Nucleus accumbens (tissue), 56 donors: ENCODE measurements around the gene ASIC1.
"Not testable (repeated sequence)": the region's sequence is repeated elsewhere in the genome, so short reads cannot be mapped to it uniquely, and the experiment has no call there.

ENCODE experiments used
- DNase-seq, 56 donors: peaks; one replicate each; lab custom pipeline; 2025; lab: John Stamatoyannopoulos, UW

Gene ASIC1

DNA sequence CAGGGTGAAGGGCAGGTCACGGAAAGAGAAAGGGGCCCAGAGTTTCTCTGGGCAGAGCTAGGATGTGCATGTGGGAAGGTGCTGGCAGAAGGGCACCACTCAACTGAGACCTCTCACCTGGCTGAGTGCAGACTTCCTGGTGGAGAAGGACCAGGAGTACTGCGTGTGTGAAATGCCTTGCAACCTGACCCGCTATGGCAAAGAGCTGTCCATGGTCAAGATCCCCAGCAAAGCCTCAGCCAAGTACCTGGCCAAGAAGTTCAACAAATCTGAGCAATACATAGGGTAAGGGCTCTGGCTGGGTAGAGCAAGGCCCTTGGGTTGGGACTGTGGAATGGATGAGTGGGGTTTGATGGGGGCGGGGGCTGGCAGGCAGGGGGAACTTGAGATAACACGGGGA lies 22.4 kb downstream of the ASIC1 start:
- DNase-seq, result no peak

DNA sequence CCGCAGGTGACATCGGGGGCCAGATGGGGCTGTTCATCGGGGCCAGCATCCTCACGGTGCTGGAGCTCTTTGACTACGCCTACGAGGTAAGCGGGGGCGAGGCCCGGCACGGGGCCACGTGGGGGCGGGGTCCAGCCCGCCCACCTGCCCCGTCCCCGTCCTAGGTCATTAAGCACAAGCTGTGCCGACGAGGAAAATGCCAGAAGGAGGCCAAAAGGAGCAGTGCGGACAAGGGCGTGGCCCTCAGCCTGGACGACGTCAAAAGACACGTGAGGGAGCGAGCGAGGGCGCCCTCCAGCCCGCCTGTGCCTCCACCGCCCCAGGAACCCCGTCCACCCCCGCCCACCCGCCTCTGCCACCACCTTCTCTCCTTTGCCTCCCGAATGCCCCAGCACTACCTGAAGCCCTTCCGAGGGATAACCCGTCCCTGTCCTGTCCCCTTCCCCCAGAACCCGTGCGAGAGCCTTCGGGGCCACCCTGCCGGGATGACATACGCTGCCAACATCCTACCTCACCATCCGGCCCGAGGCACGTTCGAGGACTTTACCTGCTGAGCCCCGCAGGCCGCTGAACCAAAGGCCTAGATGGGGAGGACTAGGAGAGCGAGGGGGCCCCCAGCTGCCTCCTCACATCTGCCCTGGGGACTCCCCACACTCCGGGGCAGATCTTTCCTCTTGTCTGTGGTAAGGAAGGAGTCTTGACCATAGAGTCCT lies 23.9 kb downstream of the ASIC1 start:
- DNase-seq, result no peak

DNA sequence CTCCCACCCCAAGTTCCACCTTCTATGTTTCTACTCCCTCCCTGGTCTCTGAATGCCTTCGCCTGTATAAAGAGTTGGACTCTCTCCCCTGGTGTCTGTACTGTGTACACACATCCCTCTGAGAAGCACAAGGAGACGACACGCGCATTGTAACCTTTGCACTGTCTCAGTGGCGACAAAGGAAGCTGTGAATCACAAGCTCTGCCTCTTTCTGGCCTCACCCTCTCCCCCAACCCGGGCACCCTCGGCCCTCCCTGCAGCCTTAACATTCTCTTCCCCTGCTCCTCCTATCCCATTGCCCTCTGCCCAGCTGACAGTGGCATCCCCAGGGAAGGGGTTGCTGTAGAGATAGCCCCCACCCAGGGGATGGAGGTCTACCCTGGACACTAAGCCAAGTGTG lies 25.2 kb downstream of the ASIC1 start:
- no peak for DNase-seq

DNA sequence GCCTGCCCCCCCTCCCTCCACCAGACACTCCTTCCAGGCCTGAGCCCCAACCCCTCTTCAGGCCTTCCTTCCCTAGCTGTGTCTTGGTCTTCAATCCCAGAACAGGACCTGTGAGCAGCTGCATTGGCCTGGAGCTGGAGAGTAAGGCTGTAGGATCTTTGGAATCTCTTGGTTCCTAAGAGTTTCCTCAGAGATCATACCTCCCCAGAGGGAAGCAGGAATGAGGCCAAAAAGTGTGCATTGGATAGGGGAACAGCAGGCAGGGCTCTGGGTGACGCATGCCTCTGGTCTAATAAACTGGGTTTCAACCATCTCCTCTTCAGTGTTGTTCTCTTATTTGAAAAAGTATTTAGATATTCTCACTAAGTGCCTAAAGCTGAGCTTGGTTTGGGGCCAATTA lies 25.9 kb downstream of the ASIC1 start:
- no peak for DNase-seq

DNA sequence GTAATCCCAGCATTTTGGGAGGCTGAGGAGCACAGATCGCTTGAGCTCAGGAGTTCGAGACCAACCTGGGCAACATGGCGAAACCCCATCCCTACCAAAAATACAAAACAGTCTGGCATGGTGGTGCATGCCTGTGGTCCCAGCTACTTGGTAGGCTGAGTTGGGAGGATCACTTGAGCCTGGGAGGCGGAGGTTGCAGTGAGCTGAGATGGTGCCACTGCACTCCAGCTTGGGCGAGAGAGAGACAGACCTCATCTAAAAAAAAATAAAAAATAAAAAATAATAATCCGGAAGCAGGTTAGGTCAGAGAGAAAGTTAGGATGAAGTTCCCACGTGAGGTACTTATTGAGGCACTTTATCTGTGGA lies 27.0 kb downstream of the ASIC1 start:
- not testable (repeated sequence) for DNase-seq

DNA sequence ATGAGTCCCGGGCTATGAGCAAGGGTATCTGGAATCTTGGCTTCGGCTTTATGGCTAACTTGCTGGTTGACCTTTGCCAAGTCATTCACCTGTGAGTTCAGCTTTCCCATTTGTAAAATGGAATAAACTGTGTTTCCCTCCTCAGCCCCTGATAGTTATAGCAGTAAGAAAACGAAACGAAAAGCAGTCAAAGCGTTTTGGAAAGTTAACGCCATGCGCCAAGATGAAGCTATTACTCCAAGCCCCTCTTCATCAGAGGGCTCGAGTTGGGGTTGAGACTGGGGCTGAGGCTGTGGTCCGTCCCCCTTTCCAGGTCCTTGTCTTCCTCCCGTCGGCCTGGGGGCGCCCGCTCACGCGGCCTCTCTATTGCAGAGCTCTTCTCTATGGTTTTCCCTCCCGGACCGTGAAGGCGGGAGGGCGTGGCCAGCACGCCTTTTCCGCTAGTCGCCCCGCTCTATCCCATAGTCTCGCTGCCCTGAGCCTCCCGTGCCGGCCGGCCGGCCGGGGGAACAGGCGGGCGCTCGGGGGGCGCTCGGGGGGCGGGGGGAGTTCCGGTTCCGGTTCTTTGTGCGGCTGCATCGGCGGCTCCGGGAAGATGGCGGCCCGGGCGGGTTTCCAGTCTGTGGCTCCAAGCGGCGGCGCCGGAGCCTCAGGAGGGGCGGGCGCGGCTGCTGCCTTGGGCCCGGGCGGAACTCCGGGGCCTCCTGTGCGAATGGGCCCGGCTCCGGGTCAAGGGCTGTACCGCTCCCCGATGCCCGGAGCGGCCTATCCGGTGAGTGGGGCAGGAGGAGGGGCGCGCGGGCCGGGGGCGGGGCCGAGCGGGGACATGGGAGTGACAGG lies 27.6 kb downstream of the ASIC1 start, which contains the start of gene SMARCD1:
TSS of gene SMARCD1 (plus strand) at position 568 of the 840 bp plus-strand sequence. CDS start at position 596, 28 bp downstream.
- DNase-seq, result peak; percentile 61 to 96 (median 90)

DNA sequence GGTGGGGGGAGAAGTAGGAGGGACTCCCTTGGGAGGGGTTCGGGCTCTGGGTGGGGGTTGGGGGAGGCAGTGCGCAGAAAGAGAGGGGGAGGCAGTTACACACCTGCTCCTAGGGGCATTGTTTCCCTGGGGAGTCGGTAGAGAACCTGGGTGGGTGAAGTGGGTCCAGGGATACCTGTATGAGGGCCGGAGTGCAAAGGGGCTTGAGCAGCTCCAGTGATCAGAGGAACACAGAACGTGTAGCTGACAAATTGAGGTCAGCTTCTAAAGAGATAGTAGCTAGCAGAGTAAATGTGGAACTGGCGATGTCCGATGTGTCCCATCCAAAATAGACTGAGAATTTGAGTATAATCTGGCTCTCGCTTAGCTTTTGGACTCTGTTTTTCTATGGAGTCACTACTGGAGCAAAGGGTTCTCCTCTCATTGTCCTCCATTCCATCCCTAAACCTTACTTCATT lies 28.2 kb downstream of the ASIC1 start:
- peak in 3 of 56 donors; percentile 61 to 77 (median 63) for DNase-seq

DNA sequence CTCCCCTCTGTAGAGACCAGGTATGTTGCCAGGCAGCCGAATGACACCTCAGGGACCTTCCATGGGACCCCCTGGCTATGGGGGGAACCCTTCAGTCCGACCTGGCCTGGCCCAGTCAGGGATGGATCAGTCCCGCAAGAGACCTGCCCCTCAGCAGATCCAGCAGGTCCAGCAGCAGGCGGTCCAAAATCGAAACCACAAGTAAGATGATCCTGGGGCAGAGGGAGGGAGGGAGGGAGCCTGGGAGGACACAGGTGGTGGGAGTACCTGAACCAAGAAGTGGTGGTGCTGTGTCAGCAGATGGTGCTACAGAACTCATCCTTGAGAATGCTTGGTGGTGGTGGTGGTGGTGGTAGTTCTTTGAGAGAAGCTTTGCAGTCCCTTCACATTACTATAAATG lies 28.8 kb downstream of the ASIC1 start:
- DNase-seq, result no peak

DNA sequence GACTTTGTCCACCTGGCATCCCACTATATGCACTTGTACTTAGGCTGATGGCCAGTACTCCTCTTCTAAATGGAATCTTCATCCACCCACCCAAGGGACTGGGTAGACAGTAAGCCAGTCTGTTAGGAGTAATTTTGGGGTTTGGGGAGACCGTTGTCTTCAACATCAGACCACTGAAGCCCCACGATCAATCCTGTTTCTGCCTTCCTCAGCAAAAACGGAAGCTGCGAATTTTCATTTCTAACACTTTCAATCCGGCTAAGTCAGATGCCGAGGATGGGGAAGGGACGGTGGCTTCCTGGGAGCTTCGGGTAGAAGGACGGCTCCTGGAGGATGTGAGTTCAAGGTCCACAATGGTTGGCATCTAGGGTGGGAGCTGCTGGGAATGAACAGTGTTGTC lies 29.8 kb downstream of the ASIC1 start:
- no peak for DNase-seq

DNA sequence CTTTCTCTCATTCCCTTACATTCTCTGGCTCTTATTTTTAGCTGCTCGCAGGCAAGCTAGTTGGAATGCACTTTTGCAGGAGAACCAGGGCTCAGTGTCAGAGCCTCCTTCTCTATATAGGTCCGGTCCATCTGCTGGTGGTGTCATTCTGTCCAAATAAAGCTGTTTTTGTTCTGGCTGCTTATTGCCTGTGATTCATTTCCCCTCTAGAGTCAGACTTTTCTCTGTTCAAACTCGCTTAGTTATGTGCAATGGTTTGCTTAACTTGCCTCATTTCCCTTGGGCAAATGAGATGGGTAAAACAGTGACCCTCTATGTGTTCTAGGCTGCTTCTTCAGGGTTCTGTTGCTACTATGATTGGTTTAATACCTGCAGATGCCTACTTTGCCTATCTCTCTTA lies 30.6 kb downstream of the ASIC1 start:
- no peak for DNase-seq

DNA sequence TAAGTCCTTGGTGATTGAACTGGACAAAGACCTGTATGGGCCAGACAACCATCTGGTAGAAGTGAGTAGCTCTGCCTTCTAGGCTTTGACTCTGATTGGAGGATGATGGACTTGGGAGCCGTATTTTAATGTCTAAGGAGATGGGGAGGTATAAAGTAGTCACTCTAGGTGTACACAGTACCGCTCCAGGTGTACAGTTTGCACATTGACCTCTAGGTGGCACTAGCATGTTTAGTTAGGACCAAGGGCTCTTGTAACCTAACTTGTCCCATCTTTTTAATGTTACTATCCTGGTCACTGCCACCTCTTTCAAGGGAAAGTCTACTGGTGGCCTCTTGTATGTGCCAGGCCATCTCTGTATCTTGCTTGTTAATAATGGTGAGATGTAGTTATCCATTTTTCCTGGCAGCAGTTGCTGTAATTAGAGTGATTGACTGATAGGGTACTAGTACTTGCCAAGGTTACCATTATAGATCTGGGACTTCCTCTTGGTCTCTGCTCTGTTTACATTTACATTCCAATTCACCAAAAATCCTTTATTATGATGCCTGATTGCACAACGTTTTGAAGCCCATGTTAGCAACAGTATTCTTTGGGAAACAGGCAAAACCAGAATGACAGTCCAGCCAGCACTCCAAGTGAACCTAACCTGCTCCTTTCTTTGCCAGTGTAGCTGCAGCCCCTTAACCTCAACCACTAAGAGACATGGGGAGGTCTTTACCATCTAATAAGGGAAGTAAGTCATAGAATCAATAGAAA lies 31.4 kb downstream of the ASIC1 start:
- DNase-seq, result peak in 19 of 56 donors; percentile 8 to 60 (median 27)

DNA sequence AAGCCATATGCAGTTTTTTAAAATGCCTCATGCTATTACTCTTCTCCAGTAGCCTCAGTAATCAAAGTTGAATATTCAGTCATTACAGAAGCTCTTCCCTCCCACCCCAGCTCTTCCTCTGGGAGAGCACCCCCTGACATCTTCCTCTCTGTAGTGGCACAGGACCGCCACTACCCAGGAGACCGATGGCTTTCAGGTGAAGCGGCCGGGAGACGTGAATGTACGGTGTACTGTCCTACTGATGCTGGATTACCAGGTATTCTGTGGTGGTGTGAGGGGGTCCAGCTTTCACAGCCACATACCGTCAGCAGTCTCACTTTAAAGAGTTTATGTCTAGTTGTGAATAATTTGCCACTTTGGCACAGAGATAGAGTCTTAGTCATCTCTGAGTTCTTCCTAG lies 32.3 kb downstream of the ASIC1 start:
- DNase-seq, result no peak

DNA sequence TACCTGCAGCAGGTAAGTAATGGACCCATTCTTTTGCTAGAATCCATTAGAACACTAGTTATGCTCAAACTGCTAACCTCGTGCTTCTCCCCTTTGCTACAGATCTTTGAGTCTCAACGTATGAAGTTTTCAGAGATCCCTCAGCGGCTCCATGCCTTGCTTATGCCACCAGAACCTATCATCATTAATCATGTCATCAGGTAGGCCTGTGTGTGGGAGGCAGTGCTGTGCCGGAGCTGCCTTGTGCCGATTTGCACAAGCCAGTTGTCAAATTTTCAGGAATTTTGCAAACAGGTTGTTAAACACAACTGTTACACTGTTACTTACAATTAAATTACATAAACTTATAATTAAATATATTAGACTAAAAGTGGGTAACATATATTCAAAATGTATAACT lies 33.0 kb downstream of the ASIC1 start:
- DNase-seq, result peak in 7 of 56 donors; percentile 13 to 63 (median 30)

DNA sequence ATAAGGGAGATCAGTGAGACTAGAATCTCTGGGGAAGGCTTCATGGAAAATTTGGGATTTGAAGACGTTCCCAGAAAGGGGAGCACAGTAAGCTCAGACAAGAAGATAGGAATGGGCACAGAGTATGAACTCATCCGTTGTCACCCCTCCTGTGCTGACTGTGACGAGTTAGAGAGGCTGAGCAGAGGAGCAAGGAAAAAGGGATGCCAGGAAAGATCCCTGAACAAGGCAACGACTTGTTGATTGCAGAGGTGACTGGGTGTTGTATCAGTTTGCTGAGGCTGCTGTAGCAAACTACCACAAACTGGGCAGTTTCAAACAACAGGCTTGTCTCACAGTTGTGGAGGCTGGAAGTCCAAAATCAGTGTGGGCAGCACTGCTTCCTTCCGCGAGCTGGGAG lies 40.6 kb downstream of the ASIC1 start:
- DNase-seq, result no peak

DNA sequence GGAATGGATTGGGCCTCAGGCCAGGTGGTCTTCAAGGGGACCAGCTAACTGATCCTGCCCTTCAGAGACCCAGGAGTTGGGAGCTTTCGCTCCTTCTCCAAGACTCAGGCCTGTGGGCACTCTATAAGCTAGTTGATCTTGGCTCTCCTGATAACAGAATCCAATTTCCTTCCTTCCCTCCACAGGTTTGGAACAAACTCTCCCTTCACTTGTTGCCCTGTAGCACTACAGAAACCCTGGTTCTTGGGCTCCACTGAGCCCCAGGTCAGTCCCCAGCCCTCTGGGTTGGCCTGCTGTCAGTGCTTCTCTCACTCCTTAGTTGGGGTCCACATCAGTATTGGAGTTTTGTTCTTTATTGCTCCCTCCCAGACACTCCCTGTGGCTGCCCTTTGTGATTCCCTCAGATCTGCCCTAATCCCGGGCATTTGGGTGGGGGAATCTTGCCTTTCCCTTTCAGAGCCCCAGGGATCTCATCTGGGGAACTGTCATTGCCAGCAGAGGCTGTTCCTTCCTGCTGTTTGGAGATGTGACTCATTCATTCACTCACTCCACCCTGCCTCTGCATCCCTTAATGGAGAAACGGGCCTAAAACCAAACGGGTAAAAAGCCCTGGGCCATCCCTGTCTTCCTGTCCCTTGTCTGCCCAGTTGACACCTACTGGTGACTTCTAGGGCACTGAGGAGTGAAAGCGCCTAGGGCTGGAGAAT lies 42.1 kb downstream of the ASIC1 start:
- no peak for DNase-seq

DNA sequence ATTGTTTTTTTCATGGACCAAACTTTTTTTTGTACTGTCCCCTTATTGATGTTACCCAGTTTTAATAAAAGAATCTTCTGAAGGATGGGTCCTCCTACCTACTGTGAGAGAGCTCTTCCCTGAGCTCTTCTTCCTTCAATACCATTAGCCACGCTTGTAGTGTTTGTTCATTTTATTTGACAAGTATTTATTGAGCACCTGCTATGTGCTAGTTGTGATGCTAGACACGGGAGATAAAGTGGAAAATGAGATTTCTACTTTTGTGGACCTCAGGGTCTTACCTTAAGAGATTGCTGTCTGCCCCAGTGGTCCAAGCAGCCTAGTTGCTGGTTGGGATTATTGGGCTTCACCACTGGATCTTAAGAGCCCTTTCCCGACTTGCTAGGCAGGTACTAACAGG lies 43.2 kb downstream of the ASIC1 start:
- DNase-seq, result no peak

DNA sequence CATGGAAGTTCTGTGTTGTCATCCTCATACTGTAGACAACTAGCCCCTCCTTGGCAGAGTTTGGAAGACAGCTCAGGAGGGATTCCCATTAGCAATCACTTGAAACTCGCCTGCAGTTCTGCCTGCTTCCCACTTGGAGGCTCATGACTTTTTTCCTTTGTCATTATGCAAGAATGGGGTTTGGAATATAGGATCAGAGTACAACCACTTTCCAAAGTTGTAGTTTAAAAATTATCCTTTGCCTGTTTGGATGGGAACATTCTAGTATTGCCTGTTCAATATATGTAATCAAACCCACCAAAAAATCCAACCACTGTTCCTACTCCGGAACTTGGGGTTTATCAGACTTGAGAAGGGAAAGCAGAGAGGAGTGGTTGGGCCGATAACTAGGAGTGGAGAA lies 44.3 kb downstream of the ASIC1 start:
- DNase-seq, result peak in 4 of 56 donors; percentile 9 to 33 (median 29)

DNA sequence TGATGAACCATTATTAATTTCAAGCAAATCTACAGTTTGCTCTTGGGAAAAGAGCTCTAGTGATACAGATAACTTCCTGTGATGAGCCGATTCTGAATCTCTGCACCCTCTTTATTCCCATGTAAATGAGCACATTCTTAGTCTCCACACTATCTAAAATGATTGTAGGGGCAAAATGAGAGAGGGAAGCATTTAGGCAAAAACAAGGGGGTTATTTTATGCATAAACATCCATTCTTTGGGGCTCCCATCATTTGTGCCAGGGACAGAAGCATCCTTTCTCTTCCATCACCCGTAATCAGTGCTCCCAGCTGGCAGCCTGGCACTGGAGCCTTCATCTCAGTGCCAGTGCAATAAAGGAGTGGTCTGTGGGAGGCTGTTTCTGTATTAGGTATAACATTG lies 44.7 kb downstream of the ASIC1 start:
- peak in 36 of 56 donors; percentile 11 to 73 (median 44) for DNase-seq

DNA sequence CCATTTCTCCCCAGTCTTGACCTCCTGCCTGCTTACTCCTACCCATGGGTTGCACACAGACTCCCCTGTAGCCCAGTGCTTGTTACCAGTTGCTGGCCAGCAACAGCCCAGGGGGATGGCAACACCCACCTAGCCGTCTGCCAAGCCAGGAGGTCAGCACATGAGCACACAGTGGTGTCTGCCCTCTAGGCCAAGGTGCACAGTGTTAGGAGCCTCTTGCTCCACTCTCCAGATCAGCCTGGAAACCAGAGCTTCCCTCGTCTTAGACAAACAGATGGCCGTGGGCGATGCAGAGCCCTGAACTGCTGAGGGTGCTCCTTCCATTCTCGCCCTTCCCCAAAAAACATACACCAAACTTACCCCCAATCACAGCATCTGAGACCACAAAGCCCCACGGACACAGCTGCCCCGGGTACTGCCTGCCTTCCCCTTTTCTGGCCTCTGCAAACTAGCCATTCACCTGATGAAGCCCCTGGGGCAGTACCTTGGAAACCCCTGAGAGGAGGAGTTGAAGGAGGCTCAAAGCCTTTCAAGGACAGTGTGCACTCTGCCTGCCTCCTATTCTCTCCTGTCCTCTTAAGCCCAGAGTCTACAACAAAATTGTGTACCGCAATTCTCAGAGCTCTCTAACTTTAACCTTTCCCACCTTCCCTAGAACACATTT lies 45.4 kb downstream of the ASIC1 start:
- DNase-seq, result peak in 9 of 56 donors; percentile 19 to 69 (median 50)

DNA sequence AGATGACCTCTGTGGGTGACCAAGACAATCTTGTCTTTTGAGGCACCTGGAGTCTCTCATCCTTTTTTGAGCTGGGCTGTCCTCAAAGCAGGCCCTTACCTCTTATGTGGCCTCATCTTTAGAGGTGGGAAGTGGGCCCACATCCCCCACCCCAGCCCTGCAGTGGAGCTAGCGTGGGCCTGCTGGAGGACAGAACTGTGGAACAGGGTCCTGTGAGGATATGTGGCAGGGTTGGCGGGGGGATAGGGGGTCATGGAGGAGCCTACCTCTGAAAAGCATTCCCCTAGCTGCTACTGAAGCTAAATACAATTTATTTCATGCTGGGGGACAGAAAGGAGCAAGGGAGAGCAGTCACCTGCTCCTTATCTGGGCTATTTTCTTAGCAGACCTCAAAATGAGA lies 46.0 kb downstream of the ASIC1 start:
- no peak for DNase-seq
